Fibroblast of lung (primary cell): ENCODE results near the gene TPRG1L. TPM values are rescaled to one million over a fixed set of nuclear protein-coding genes. Genes with fewer than 3 reads are reported as not detected.

Experiments
- DNase-seq, 2 donors: peaks; one replicate each; pipeline versions ENCODE4 v3.0.0 to v3.0.0-alpha.2; 2010; ENCODE audit warnings: low read depth in 2 of 2
- H2AFZ ChIP-seq: 2 replicates; pipeline ENCODE4 v1.5.1; 2012; ENCODE audit warnings: low read length, control low read depth, inconsistent platforms
- H3K27ac ChIP-seq: 2 replicates; pipeline ENCODE4 v1.5.1; 2011; ENCODE audit warnings: low read length, control low read depth; ENCODE audit not compliant: insufficient read depth
- H3K27me3 ChIP-seq: 2 replicates; pipeline ENCODE4 v1.5.1; 2011; ENCODE audit warnings: mild to moderate bottlenecking, low read length; ENCODE audit not compliant: control insufficient read depth, insufficient read depth
- H3K36me3 ChIP-seq: 2 replicates; pipeline ENCODE4 v1.5.1; 2011; ENCODE audit warnings: low read length; ENCODE audit not compliant: control insufficient read depth, insufficient read depth
- H3K4me1 ChIP-seq: 2 replicates; pipeline ENCODE4 v1.5.1; 2011; ENCODE audit warnings: low read length; ENCODE audit not compliant: control insufficient read depth, insufficient read depth; ENCODE audit errors: extremely low read depth
- H3K4me2 ChIP-seq: 2 replicates; pipeline ENCODE4 v1.5.1; 2011; ENCODE audit warnings: low read length, control low read depth; ENCODE audit not compliant: insufficient read depth; ENCODE audit errors: extremely low read depth
- H3K4me3 ChIP-seq, 4 experiments: fragments of 200-600 bp in 1 of 4; sonication (generic) in 1 of 4; replicated peaks in 1 of 4; 2 replicates each; pipeline ENCODE4 v1.5.1; 2011 to 2016; ENCODE audit warnings: low read length in 4 of 4, low read depth in 3 of 4, mild to moderate bottlenecking in 3 of 4, control low read depth in 2 of 4, inconsistent platforms in 1 of 4, mixed read lengths in 1 of 4; ENCODE audit not compliant: insufficient read depth in 1 of 4; ENCODE audit errors: control extremely low read depth in 1 of 4
- H3K79me2 ChIP-seq: 2 replicates; pipeline ENCODE4 v1.5.1; 2012; ENCODE audit warnings: mild to moderate bottlenecking, low read length, inconsistent platforms; ENCODE audit not compliant: control insufficient read depth, insufficient read depth
- H3K9ac ChIP-seq: 2 replicates; pipeline ENCODE4 v1.5.1; 2011; ENCODE audit warnings: mild to moderate bottlenecking, low read length, control low read depth; ENCODE audit not compliant: insufficient read depth
- H3K9me3 ChIP-seq: 2 replicates; pipeline ENCODE4 v1.5.1; 2012; ENCODE audit warnings: low read depth, low read length; ENCODE audit not compliant: control insufficient read depth, insufficient read depth
- H4K20me1 ChIP-seq: 2 replicates; pipeline ENCODE4 v1.5.1; 2011; ENCODE audit warnings: low read length; ENCODE audit not compliant: control insufficient read depth, insufficient read depth; ENCODE audit errors: extremely low read depth
- CTCF ChIP-seq, 2 donors: IDR thresholded peaks in 1 of 2; conservative IDR thresholded peaks in 1 of 2; 1 replicate in 1 of 2; 2 replicates in 1 of 2; pipeline ENCODE4 v1.5.1; 2011 to 2012; ENCODE audit warnings: low read length in 2 of 2, control low read depth in 1 of 2, inconsistent platforms in 1 of 2, low read depth in 1 of 2, mild to moderate bottlenecking in 1 of 2
- EZH2 ChIP-seq: IDR thresholded peaks from 2 replicates; pipeline ENCODE4 v1.5.1; 2012; ENCODE audit warnings: low read length, control low read depth, mild to moderate bottlenecking; ENCODE audit errors: missing control alignments
- polyA plus RNA-seq, 2 donors: library from polyadenylated mRNA; depleted of rRNA in 1 of 2; stranded (reverse) in 1 of 2; unstranded in 1 of 2; fragments of >200 nt; gene quantifications; 2 replicates each; pipeline ENCODE4 v1.2.1, GENCODE V29; 2011 to 2012; ENCODE audit warnings: missing spikeins in 1 of 2
- total RNA-seq: library from RNA; depleted of rRNA; stranded (reverse); fragments of >200 nt; gene quantifications from 2 replicates; pipeline ENCODE4 v1.2.1, GENCODE V29; 2014

Gene TPRG1L
- total and polyA plus RNA-seq, 2 donors (not counting 1 experiment from before 2014, with no cell fraction given) = 22.3 to 56.7 TPM

- TF ChIP-seq CTCF (conservative IDR thresholded peaks at IDR 0.05 in 1 of 2, IDR thresholded peaks at IDR 0.05 in 1 of 2; ENCODE audit: low read depth in 1 of 2, low read length in 2 of 2) = no peak
- TF ChIP-seq EZH2 = no peak
- no peak overlapping the region for H3K27ac ChIP-seq
- no peaks in the 10 kb centered on the region for H3K36me3 ChIP-seq
These were observed 16.7 kb upstream of the TPRG1L start for GRCh38 chr1:3608154-3608553.

GRCh38 chr1:3609016-3609768, 15.6 kb upstream of the TPRG1L start:
- no peak overlapping the region for H3K4me2 ChIP-seq
- H3K36me3 ChIP-seq = no peaks in the 10 kb centered on the region
- no peak overlapping the region for H3K9ac ChIP-seq
- H3K4me3 ChIP-seq = no peak overlapping the region
- H3K9me3 ChIP-seq = no peaks in the 10 kb centered on the region
- H4K20me1 ChIP-seq = no peaks in the 10 kb centered on the region
- no peak for TF ChIP-seq CTCF (conservative IDR thresholded peaks at IDR 0.05 in 1 of 2, IDR thresholded peaks at IDR 0.05 in 1 of 2; ENCODE audit: low read depth in 1 of 2, low read length in 2 of 2)
- TF ChIP-seq EZH2 = no peak
- no peaks in the 10 kb centered on the region for H3K4me1 ChIP-seq
- no peaks in the 10 kb centered on the region for H3K79me2 ChIP-seq
- no peak for DNase-seq
- no peak overlapping the region for H2AFZ ChIP-seq
- no peak overlapping the region for H3K27ac ChIP-seq
- peaks cover 7% of the 10 kb centered on the region for H3K27me3 ChIP-seq

More at GRCh38 chr1:3608154-3608553, 16.7 kb upstream of the TPRG1L start:
- H3K27me3 ChIP-seq = peaks cover 7% of the 10 kb centered on the region
- H3K4me1 ChIP-seq = no peaks in the 10 kb centered on the region
- no peaks in the 10 kb centered on the region for H4K20me1 ChIP-seq
- no peaks in the 10 kb centered on the region for H3K9me3 ChIP-seq
- no peak overlapping the region for H3K4me2 ChIP-seq
- H3K4me3 ChIP-seq = no peak overlapping the region
- DNase-seq = no peak
- no peaks in the 10 kb centered on the region for H3K79me2 ChIP-seq
- H3K9ac ChIP-seq = no peak overlapping the region
- no peak overlapping the region for H2AFZ ChIP-seq

- Histone ChIP-seq H3K4me1 (no peaks in the 10 kb centered on the region), H2AFZ (no peak overlapping the region), H3K27me3 (peaks cover 7% of the 10 kb centered on the region), H3K9me3 (no peaks in the 10 kb centered on the region), H3K27ac (no peak overlapping the region), H4K20me1 (no peaks in the 10 kb centered on the region), H3K4me2 (no peak overlapping the region), H3K4me3 (no peak overlapping the region), H3K9ac (no peak overlapping the region), H3K36me3 (no peaks in the 10 kb centered on the region), H3K79me2 (no peaks in the 10 kb centered on the region)
- TF ChIP-seq EZH2 = no peak
- TF ChIP-seq CTCF (conservative IDR thresholded peaks at IDR 0.05 in 1 of 2, IDR thresholded peaks at IDR 0.05 in 1 of 2; ENCODE audit: low read depth in 1 of 2, low read length in 2 of 2) = no peak
- DNase-seq = no peak
These were observed 14.9 kb upstream of the TPRG1L start for GRCh38 chr1:3609769-3610526.
